DMS 273 treated with DMSO at 0.1 percent for 48 hours (cell line): ENCODE measurements around the gene EIF4H.
"Not testable (repeated sequence)": the region's sequence is repeated elsewhere in the genome, so short reads cannot be mapped to it uniquely, and the experiment has no call there.

ENCODE experiments used
- DNase-seq: peaks from one replicate; lab custom pipeline; 2025; lab: John Stamatoyannopoulos, UW

Gene EIF4H

DNA sequence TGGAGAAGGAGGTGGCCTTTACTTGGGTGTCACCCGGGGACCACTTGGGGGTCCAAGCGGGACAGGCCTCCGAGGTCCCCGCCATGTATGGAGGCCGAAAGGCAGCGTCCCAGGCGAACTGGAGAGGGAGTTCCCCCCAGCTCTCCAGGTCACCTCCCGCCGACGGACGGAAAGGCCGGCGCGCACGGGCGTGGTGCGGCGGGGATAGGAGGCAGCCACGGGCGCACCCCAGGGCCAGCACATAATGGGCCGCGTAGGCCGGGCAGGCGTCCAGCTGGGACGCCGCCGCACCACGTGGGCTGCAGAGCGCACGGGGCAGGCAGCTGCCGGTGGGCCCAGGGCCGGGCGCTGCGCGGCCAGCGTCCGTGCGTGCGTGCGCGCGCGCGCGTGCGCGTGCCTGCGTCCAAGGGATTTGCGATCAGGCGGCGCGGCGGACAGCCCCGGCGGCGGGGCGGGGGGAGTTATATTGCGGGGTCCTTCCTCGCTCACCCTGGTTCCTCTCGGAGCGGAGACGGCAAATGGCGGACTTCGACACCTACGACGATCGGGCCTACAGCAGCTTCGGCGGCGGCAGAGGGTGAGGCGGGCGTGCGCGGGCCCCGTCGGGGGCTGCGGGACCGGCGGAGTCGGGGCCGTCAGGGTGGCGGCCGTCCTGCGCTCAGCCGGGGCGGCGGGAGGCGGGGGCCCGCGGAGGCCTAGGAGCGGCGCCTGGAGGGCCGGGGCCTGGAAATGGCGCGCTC lies at the start of gene EIF4H:
TSS of gene EIF4H (plus strand) at position 491 of the 740 bp plus-strand sequence. CDS start at position 519, 28 bp downstream.
- peak; percentile 82 for DNase-seq

DNA sequence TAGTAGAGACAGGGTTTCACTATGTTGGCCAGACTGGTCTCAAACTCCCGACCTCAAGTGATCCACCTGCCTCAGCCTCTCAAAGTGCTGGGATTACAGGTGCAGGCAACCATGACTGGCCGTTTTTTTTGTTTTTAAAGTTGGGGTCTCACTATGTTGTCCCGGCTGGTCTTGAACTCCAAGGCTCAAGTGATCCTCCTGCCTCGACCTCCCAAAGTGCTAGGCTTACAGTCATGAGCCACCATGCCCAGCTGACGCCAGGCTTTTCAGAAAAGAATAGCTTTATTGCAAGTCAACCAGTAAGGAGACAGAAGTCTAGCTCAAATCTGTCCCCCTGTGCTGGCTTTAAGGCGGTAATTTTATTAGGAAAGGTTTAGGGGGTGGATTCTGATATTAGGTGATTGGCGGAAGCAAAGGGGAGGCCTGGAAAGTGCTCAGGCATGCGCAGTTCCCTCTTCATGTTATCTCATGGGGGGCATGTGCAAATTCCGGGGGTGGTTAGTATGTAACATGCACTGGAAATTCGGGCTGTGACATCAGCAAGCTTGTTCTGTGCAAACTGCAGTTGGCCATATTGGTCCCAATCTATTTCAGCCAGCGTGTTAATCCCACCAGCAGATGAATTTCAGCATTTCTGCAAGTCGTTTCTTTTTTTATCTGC lies 47.8 kb upstream of the EIF4H start:
- no peak for DNase-seq

DNA sequence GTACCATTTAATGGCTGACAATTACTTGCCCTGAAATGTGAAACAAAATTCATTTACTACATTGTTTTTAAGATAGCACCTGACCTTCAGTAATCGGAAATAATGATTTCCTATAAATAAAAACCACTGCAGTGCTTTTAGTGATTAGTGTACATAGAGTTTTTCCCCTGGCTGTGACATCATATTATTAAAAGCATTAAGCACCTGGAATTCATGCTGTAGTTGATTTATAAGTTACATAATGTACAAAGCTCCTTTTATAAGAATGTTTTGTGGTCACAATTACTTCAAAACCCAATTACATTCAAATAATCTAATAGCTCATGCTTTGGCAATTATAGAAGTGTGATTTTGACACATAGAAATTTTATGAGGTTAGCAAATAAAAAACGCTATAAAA lies 44.3 kb upstream of the EIF4H start:
- no peak for DNase-seq

DNA sequence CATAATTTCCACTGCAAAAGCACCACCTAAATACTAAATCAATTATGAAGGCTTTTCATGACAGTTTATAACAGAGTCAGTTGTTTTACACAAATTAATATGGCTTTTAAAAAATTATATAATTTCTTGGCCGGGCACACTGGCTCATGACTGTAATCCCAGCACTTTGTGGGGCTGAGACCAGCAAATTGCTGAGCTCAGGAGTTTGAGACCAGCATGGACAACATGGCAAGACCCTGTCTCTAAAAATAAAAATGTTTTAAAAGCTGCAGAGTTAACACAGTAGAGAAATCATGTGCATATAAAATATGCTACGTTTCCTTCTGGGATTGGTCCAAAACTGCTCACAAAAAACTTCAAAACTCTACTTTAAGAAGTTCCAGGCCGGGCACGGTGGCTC lies 43.6 kb upstream of the EIF4H start:
- no peak for DNase-seq

DNA sequence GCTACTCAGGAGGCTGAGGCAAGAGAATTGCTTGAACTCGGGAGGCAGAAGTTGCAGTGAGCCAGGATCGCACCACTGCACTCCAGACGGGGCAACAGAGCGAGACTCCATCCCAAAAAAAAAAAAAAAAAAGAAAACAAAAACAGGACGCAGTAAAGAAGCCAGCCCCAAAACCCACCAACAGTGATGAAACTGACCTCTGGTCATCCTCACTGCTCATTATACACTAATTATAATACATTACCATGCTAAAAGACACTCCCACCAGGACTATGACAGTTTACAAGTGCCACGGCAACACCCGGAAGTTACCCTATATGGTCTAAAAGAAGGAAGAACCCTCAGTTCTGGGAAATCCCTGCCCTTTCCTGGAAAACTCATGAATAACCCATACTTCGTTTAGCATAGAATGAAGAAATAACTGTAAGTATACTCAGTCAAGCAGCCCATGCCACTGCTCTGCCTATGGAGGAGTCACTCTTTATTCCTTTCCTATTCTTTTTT lies 40.0 kb upstream of the EIF4H start:
- DNase-seq = no peak

DNA sequence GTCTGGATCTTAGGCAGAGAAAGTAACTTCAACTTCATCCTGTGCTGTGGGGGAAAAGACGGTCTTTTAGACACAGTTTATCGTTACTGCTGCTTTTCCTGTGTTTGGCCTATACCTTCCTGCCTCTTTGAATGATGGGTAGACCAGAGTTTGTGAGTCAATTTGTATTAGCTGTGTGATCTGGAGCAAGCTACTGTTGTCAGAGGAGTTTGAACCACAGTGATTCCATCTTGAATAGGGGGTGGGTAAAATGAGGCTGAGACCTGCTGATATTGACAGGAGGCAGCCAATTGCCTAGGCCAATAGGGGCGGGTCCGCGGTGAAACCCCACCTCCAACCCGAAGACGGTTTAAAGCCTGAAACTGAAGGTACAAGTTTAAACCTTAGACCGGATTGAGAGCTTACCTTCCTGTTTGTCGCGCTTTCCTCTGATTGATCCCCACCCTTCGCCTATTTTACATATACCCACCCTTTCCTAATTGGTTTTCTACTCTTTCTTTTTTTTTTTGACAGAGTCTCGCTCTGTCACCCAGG lies 35.8 kb upstream of the EIF4H start:
- DNase-seq = no peak

DNA sequence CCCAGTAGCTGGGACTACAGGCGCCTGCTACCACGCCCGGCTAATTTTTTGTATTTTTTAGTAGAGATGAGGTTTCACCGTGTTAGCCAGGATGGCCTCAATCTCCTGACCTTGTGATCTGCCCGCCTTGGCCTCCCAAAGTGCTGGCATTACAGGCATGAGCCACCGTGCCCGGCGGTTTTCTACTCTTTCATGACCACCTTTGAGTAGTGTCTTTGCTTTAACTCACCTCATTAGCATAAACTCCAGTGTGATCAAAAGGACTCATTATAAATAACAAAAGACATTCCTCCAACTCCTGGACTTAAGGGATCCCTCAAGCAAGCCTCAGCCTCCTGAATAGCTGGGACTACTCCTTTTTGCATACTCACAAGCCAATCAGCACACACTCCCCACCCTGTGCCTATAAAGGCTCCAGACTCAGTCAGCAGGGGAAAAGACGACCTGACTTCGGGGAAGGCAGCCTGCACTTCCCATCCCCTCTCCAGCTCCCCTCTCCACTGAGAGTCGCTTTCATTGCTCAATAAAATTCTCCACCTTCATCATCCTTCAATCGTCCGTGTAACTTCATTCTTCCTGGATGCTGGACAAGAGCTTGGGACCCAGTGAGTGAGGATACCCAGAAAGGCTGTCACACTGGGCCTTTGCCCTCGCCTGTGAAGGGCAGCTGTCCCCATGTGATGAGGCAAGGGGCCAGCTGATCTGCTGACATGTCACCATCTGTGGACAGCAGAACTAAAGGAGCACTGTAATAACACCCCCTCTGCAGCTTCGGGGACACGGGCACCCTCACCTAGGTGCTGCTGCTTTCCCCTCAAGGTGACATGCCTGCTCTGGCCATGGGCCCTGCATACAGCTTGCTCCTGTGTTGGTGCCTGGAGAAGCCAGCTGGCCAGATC lies 35.0 kb upstream of the EIF4H start:
- DNase-seq = no peak

DNA sequence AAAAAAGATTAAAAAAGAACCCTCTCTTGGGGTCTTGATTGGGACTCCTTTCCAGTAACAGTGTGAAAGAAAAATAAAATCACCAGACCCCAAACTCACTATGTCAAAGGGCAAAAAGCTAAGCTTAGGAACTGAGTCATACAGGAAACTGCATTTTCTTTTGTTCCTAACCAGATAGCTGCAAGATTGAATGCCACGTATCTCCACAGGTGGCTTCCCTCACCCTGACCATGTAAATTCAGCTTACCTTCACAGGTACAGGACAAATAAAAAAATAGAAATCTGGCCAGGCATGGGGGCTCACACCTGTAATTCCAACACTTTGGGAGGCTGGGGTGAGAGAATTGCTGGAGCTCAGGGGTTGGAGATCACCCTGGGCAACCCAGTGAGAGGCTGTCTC lies 32.5 kb upstream of the EIF4H start:
- no peak for DNase-seq

DNA sequence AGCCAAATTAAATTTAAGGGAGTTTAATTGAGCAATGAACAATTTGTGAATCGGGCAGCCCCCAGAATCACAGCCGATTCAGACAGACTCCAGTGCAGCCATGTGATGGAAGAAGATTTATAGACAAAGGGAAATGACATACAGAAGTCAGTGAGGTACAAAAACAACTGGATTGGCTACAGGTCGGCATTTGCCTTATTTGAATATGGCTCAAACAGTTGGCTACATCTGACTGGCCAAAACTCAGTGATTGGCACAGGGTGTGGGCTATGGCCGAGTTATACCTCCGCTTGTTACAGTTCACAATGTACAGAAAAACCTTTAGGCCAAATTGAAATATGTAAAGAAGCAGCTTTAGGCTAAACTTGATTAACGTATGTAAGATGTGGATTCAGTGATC lies 30.8 kb upstream of the EIF4H start:
- DNase-seq = no peak

DNA sequence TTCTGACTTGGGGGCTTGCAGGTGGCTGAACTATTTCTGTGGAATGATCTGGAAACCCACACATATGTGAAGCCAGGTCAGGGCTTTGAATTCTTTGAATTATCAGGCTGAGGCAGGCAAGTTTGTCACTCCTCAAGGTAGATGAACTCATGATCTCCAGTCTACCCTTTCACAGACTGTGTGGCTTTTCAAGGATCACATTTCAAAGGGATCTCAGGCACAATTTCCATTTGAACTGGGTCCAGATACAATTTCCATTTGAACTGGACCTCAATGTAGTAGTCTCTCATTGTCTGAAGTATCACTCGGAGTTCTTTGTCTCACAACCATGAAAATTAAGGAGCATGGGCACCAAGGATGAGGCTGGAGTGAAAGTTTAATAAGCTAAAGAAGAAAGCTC lies 25.7 kb upstream of the EIF4H start:
- no peak for DNase-seq

DNA sequence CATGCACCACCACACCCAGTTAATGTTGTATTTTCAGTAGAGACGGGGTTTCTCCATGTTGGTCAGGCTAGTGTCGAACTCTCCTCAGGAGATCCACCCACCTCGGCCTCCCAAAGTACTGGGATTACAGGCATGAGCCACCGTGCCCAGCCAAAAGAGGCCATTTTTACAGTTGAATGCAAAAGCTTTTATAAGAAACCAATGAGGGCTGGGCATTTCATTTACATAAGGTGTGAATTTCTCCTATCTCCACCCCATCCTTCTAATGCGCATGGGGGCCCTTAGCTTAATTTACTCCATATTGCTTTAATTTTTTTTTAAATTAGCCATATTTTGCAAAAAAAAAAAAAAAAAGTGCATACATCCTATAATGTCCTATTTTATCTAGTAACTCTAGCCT lies 25.1 kb upstream of the EIF4H start:
- no peak for DNase-seq

DNA sequence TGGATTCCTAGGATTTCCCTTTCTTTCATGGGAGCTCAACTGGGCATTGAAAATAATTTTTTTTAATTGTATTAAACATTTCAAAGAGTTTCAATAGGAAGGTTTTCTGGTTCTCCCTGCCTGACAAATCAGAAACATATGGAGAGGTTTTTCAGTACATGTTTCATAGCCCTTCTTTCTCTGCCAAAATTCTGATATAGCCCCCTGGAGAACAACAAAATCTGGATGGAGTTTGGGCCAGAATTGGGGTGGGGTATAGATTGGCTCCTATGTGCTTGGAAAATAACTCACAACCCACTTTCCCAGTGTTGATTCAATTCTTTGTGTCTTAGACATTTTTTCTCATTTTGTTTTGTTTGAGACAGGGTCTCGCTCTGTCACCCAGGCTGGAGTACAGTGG lies 24.6 kb upstream of the EIF4H start:
- no peak for DNase-seq

DNA sequence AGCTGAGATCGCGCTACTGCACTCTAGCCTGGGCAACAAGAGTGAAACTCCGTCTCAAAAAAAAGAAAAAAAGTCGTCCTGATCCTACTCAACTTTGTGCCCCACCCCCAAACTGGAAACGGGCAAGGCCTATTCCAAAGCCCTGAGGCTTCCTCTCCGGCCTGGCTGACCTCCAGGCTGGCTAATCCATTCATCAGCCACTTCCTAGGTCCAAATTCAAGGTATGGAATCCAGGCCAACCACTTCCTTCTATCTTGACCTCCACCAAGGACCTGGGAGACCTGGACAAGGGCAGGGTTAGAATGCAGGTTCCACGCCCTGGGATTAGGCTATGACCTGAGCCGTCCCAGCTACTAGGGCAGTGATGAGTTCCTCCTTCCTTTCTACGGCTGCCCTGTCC lies 20.4 kb upstream of the EIF4H start:
- no peak for DNase-seq

DNA sequence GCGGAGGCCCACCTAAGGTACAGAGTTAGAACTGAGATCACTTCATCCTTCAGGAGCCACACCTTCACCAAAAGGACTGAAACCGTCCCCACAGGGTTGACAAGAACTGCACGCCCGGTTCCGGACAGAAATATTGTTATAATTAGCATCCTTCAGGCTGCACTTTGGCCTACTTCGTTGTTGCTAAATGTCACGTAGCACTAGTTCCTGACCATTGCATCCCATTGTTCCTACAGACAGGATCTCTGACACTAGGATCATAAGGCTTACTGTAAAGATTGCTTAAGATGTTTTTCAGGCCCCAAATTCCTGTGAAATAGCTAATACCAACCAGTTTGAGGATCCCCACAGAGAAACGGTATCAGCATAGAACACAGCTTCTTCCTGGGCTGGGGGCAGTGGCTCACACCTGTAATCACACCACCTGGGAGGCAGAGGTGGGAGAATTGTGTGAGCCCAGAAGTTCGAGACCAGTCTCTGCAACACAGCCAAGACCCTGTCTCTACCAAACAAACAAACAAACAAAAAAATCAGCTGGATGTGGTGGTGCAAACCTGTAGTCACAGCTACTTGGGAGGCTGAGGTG lies 18.3 kb upstream of the EIF4H start:
- DNase-seq = no peak

DNA sequence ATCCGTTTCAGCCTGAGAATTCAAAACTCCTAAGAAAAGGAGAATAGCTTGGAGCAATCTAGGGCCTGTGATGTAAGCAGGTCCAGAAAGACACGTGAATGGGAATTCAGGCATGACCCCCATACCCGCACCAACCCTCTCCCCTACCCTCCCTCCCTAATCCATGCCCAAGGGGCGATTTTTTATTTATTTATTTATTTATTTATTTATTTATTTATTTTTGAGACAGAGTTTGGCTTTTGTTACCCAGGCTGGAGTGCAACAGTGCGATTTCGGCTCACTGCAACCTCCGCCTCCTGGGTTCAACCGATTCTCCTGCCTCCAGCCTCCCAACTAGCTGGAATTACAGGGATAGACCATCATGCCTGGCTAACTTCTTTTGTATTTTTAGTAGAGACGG lies 16.6 kb upstream of the EIF4H start:
- no peak for DNase-seq

DNA sequence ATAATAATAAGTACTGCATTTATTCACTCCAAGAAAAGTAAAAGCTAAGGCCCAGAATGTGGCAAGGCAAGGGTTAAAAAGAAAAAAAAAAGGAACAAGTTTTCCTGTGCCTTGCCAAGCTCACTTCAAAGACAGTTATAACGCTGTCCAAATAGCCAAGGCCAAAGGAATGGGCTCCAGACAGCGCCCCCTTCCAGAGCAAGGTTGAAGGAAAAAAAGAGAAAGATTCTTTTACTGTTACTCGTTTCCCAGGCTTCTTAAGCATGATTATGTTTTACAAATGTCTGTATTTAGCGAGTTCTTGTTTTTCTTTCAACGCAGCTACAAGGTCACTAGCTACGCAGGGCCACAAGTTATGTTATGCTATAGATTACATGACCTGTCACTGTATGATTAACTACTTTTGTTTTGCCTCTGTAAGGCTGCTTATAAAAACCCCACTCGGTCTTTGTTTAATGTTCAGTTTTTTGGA lies 9.1 kb upstream of the EIF4H start:
- DNase-seq = no peak

DNA sequence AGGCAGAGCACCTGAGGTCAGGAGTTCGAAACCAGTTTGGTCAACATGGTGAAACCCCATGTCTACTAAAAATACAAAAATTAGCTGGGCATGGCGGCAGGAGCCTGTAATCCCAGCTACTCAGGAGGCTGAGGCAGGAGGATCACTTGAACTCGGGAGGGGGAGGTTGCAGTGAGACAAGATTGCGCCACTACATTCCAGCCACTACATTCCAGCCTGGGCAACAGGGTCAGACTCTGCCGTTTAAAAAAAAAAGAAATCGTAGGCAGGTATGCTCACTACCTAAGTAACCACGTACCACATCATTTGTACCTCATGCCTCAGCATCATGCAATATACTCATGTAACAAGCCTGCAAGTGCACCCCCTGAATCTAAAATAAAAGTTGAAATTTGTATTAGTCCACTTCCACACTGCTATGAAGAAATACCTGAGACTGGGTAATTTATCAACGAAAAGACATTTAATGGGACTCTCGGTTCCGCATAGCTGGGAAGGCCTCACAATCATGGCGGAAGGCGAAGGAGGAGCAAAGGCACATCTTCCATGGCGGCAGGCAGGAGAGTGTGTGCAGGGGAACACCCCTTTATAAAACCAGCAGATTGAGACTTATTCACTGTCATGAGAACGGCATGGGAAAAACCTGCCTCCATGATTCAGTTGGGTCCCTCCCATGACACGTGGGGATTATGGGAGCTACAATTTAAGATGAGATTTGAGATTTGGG lies 8.1 kb upstream of the EIF4H start:
- DNase-seq = no peak

DNA sequence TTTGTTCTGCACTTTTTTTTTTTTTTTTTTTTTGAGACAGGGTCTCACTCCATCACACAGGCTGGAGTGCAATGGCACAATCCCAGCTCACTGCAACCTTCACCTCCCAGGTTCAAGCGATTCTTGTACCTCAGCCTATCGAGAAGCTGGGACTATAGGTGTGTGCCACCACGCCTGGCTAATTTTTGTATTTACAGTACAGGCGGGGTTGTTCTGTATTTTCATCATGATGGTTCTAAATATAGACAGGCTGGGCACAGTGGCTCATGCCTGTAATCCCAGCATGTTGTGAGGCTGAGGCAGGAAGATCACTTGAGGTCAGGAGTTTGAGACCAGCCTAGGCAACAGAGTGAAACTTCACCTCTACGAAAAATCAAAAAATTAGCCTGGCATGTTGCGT lies 6.8 kb upstream of the EIF4H start:
- DNase-seq = not testable (repeated sequence)

DNA sequence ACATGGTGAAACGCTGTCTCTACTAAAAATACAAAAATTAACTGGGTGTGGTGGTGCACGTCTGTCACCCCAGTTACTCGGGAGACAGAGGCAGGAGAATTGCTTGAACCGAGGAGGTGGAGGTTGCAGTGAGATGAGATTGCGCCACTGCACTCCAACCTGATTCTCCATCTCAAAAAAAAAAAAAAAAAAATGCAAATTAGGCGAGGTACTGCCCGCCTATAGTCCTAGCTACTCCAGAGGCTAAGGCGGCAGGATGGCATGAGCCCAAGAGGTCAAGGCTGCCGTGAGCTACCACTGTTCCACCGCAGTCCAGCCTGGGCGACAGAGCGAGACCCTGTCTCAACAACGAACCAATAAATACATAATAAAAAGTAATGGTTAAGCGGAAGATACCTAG lies 1.1 kb upstream of the EIF4H start:
- no peak for DNase-seq

DNA sequence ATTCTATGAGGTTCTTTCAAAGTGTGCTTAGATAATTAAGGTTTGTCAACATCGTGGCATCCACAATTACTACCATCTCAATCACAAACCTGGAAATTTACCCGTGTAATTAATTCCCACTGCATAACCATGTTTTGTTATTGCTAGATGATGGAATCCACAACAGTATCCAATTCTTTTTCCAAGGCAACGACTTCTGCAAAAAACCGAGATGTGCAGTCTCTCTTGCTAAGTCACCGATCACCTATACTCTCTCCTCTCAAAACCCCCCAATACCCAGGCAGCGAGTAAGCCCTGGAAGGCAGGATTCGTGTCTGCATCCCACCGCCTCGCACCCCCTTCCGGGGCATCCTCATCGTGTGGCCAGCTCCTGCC lies 678 bp upstream of the EIF4H start:
- DNase-seq = no peak

DNA sequence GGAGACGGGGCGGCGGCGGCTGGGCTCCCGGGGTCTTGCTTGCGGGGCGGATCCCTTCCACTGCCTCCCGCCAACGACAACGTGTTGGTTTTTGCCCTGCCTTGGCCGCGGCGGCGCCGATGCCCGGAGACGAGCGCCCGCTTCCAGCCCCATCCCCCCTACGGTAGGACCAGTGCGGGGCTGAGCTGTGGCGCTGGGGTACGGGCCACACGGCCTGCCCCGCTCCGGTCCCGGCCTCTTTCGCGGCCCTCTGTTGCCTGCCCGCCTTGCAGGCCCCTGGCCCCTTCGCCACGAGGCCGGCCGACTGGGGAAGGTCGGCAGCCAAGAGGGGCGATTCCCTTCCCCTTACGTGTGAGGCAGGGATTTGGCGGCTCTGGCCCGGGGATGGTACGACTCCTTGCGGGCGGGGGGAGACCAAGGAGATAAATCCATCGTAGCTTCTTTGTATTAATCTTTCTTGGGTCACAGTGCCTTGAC lies 488 bp downstream of the EIF4H start:
- no peak for DNase-seq
